Muscle of leg (tissue), 11 donors: ENCODE data around the gene SYT6. TPM values are rescaled to one million over a fixed set of nuclear protein-coding genes. Genes with fewer than 3 reads are reported as not detected.

Source experiments
- DNase-seq: peaks from one replicate; pipeline ENCODE4 v3.0.0; 2013
- H3K27ac ChIP-seq: one replicate; pipeline ENCODE4 v1.5.1; 2013; ENCODE audit warnings: mild to moderate bottlenecking, low read length, control low read depth
- H3K27me3 ChIP-seq: one replicate; pipeline ENCODE4 v1.6.1; 2013; ENCODE audit warnings: low read length; ENCODE audit not compliant: control insufficient read depth, insufficient read depth
- H3K36me3 ChIP-seq: one replicate; pipeline ENCODE4 v1.6.1; 2013; ENCODE audit warnings: low read length; ENCODE audit not compliant: control insufficient read depth, insufficient read depth
- H3K4me1 ChIP-seq: one replicate; pipeline ENCODE4 v1.6.1; 2013; ENCODE audit warnings: low read length; ENCODE audit not compliant: control insufficient read depth, insufficient read depth
- H3K4me3 ChIP-seq: one replicate; pipeline ENCODE4 v1.5.1; 2013; ENCODE audit warnings: low read length, control low read depth
- H3K9me3 ChIP-seq: replicated peaks from 2 replicates; pipeline ENCODE4 v1.6.1; 2013; ENCODE audit warnings: low read depth, low read length; ENCODE audit not compliant: control insufficient read depth
- WGBS: methylation state at CpG from one replicate; pipeline ENCODE4 v1.1.5; 2013; ENCODE audit warnings: missing lambda C conversion rate; ENCODE audit not compliant: insufficient coverage; 5-methylcytosine and 5-hydroxymethylcytosine counted together
- polyA plus RNA-seq, 8 donors: library from polyadenylated mRNA; unstranded; fragments of 120-200 nt; gene quantifications; one replicate each; pipeline versions ENCODE4 v1.2.1 to v1.2.3, GENCODE V29; 2013; ENCODE audit warnings: inconsistent platforms in 1 of 8, low replicate concordance in 1 of 8; ENCODE audit not compliant: insufficient read length in 8 of 8, insufficient read depth in 1 of 8
- total RNA-seq: library from RNA; stranded (reverse); fragments of 120-200 nt; gene quantifications from one replicate; pipeline ENCODE4 v1.2.4, GENCODE V29; 2013

The SYT6 gene
- total and polyA plus RNA-seq, 9 donors = 0.40 to 1.5 (median 1.3) TPM

DNA sequence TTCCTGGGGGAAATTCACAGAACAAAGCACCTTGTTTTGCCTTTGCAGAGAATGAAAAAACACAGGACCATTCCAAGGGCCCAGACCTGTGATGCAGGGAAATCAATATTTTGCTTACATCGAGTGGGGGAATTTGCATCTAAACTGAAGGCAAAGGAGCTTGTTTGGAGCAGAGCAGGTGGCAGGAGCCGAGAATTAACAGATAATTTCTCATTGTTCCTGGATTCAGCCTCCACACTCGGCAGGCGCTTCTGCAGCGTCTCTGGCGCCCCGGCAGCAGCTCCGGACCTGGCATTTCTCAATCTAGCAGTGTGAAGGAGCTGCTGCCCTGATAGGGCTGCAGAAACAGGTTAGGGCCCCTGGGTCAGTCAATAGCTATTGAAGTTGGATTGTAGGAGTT, 2.0 kb upstream of the SYT6 start:
- no peak for DNase-seq
- Histone ChIP-seq H3K9me3 (no peaks in the 10 kb centered on the region), H3K27me3 (peaks cover 72% of the 10 kb centered on the region), H3K4me1 (peaks cover 23% of the 10 kb centered on the region), H3K4me3 (no peak overlapping the region), H3K27ac (no peak overlapping the region), H3K36me3 (no peaks in the 10 kb centered on the region)
- WGBS = 66% methylated on average over 7 of the region's 8 CpGs

- peaks cover 23% of the 10 kb centered on the region for H3K4me1 ChIP-seq
- WGBS = 4% methylated on average over 19 of the region's 19 CpGs
- H3K4me3 ChIP-seq = no peak overlapping the region
- peaks cover 76% of the 10 kb centered on the region for H3K27me3 ChIP-seq
- peak; percentile 41 for DNase-seq
- no peaks in the 10 kb centered on the region for H3K36me3 ChIP-seq
- H3K9me3 ChIP-seq = no peaks in the 10 kb centered on the region
- no peak overlapping the region for H3K27ac ChIP-seq
Measured at GRCh38 chr1:114154963-114155322, 1.3 kb upstream of the SYT6 start.

DNA sequence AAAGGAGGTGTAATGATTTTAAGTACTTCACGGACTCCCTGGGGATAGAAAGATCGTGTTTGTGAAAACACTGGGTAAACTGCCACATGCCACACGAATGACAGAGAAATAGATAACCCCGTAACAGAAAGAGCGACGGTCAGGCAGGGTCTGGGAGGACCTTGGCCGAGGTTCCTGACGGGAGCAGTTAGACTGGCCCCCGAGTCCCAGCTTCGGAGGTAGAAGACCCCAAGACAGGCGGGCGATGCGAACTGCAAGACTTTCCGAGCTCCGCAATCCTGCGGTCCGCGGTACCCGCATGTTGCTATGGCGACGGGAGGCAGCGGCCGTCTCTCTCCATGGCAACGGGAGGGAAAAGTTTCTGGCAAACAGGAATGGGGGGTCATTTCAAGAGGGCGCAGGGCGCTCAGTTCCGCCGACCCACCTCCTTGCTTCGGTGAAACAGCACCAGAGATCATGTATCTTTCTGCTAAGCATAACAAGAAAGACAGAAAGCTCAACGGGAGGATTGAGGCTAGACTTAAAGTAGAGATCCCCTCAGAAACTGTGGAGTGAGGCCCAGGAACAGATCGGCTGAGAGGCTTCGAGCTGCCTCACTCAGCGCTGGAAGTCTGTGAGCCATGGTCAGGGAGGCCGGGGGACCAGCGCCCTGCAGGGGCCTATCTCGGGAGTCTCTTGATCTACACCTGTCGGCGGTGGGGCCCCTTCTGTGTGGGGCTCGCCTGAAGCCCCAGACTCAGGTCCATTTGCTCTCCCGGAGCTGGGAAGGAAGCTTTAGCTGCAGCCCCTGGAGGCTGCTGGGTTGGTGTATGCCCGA, 685 bp upstream of the SYT6 start:
- H3K4me3 ChIP-seq = no peak overlapping the region
- H3K27ac ChIP-seq = no peak overlapping the region
- peaks cover 79% of the 10 kb centered on the region for H3K27me3 ChIP-seq
- no peaks in the 10 kb centered on the region for H3K9me3 ChIP-seq
- 2% methylated on average over 39 of the region's 41 CpGs for WGBS
- DNase-seq = peak; percentile 26
- peaks cover 23% of the 10 kb centered on the region for H3K4me1 ChIP-seq
- H3K36me3 ChIP-seq = no peaks in the 10 kb centered on the region

- Histone ChIP-seq H3K27ac (no peak overlapping the region), H3K4me3 (peak overlapping the region; percentile 31), H3K4me1 (peaks cover 23% of the 10 kb centered on the region), H3K27me3 (peaks cover 89% of the 10 kb centered on the region), H3K9me3 (no peaks in the 10 kb centered on the region), H3K36me3 (no peaks in the 10 kb centered on the region)
- peak; percentile 60 for DNase-seq
- under 1% methylated on average over 68 of the region's 89 CpGs for WGBS
Measured at GRCh38 chr1:114152508-114153260, 985 bp downstream of the SYT6 start.

DNA sequence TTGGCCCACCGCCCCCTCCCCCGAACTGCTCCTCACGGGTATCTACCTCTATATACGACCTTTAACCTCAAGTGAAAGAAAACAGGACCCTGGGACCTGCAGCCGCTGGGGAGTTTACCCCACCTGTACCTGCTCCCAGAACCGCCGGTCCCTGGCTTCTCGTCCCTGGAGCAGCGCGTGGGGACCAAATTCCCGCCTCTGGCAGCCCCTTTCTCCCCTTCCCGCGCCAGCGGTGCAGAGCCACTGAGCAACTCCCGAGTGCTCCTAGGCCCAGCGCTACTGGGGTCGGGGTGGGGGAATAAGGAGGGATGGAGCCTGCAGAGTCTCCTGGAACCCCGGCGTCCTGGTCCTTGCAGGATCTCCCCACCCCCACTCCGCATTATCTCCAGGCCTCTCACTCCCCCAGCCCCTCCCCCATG, 1.6 kb downstream of the SYT6 start:
- WGBS = 7% methylated on average over 9 of the region's 20 CpGs
- no peaks in the 10 kb centered on the region for H3K9me3 ChIP-seq
- no peaks in the 10 kb centered on the region for H3K36me3 ChIP-seq
- H3K4me1 ChIP-seq = peaks cover 23% of the 10 kb centered on the region
- H3K4me3 ChIP-seq = peak overlapping the region; percentile 31
- peak; percentile 9 for DNase-seq
- peaks cover 86% of the 10 kb centered on the region for H3K27me3 ChIP-seq
- H3K27ac ChIP-seq = no peak overlapping the region

DNA sequence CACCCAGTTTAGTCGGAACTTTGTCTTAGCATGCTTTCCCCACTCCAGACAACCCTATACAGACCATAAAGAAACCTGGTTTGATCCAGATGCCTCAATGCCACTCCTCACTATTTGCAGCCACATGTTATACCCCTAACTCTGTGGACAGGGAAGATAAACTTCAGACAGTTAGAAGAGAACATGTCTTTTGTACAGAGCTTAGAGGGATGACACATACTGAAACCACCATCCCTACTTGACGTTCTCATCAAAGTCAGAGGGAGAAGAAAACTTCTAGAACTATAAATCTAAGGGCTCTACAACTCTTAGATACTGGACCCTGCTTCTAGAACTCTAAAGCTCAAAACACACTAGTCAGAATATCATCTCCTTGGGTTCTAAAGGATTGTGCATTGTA, 3.7 kb downstream of the SYT6 start:
- H3K27ac ChIP-seq = no peak overlapping the region
- peaks cover 65% of the 10 kb centered on the region for H3K27me3 ChIP-seq
- WGBS = no CpG with 5 or more reads among the region's 2 CpGs
- H3K4me3 ChIP-seq = no peak overlapping the region
- no peaks in the 10 kb centered on the region for H3K36me3 ChIP-seq
- no peak for DNase-seq
- no peaks in the 10 kb centered on the region for H3K9me3 ChIP-seq
- H3K4me1 ChIP-seq = peaks cover 23% of the 10 kb centered on the region

GRCh38 chr1:114149211-114149610, 4.5 kb downstream of the SYT6 start:
- peaks cover 59% of the 10 kb centered on the region for H3K27me3 ChIP-seq
- peaks cover 19% of the 10 kb centered on the region for H3K4me1 ChIP-seq
- H3K9me3 ChIP-seq = no peaks in the 10 kb centered on the region
- no peak for DNase-seq
- 65% methylated on average over 2 of the region's 6 CpGs for WGBS
- no peaks in the 10 kb centered on the region for H3K36me3 ChIP-seq
- H3K27ac ChIP-seq = no peak overlapping the region
- no peak overlapping the region for H3K4me3 ChIP-seq

DNA sequence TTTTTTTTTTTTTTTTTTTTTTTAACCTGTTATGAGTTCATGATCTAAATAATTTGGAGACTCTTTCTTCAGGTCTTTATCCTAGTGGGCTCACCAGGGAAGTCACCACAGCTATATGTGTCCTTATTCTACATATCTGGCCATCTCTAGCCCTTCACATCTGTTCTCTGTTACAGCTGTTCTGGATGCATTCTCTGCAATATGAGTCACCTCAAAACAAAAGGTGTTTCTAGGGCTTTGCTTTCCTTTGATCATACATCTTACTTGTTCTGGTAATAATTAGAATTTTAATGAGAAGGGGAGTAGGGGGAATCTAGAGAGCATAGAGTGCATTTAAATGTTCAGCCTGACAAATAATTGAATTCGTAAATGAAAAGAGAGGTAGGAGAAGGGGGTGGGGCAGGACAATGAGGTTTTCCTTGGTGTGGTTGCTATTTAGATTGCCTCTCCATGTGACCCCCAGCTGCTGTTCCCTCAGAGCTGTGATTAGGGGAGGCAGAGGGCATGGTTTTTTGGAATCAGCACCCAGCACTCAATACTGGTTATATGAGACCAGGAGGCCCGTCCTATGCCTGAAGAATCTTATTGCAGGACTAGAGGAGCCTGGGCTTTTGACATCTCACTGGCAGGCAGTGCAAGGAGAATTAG, 8.0 kb downstream of the SYT6 start:
- Histone ChIP-seq H3K36me3 (no peaks in the 10 kb centered on the region), H3K27me3 (peaks cover 23% of the 10 kb centered on the region), H3K4me3 (no peak overlapping the region), H3K4me1 (no peaks in the 10 kb centered on the region), H3K9me3 (no peaks in the 10 kb centered on the region), H3K27ac (no peak overlapping the region)
- DNase-seq = no peak
- WGBS = 69% methylated on average over 2 of the region's 2 CpGs

GRCh38 chr1:114144016-114144415, 9.7 kb downstream of the SYT6 start:
- Histone ChIP-seq H3K36me3 (no peaks in the 10 kb centered on the region), H3K4me3 (no peak overlapping the region), H3K9me3 (no peaks in the 10 kb centered on the region), H3K4me1 (no peaks in the 10 kb centered on the region), H3K27ac (no peak overlapping the region), H3K27me3 (peaks cover 11% of the 10 kb centered on the region)
- WGBS = no CpG with 5 or more reads among the region's 2 CpGs
- no peak for DNase-seq

GRCh38 chr1:114139540-114139939, 14.1 kb downstream of the SYT6 start:
- H3K4me1 ChIP-seq = peaks cover 5% of the 10 kb centered on the region
- WGBS = 88% methylated on average over 9 of the region's 10 CpGs

More at GRCh38 chr1:114139540-114139939, 14.1 kb downstream of the SYT6 start:
- Histone ChIP-seq H3K4me3 (no peak overlapping the region), H3K36me3 (no peaks in the 10 kb centered on the region), H3K9me3 (no peaks in the 10 kb centered on the region), H3K27me3 (peaks cover 4% of the 10 kb centered on the region), H3K27ac (no peak overlapping the region)
- no peak for DNase-seq
